ENCODE data around the gene EPHA10. TPM values are rescaled to one million over a fixed set of nuclear protein-coding genes. Genes with fewer than 3 reads are reported as not detected.
A peak's percentile ranks its signal among the peaks of the same experiment; 100 is the strongest.

The EPHA10 gene
- total and polyA plus RNA-seq, 4 donors, result 0.20 to 1.7 (median 0.26) TPM; not detected in 1

GRCh38 chr1:37671261-37671660 lies 93.7 kb downstream of the EPHA10 start:
- DNase-seq (no peak), ATAC-seq (ENCODE audit: insufficient read depth, low FRiP score) (no peak)
- Histone ChIP-seq H3K27ac (ENCODE audit: low read depth in 1 of 2, low read length in 1 of 2) (no peak overlapping the region), H3K9ac (ENCODE audit: insufficient read depth in 1 of 2, low read length in 2 of 2) (no peak overlapping the region), H3K4me1 (ENCODE audit: control insufficient read depth in 5 of 5, insufficient read depth in 5 of 5, low read length in 5 of 5) (peaks cover 0 to 3% (median 0%) of the 10 kb centered on the region in 5 donors), H3K27me3 (ENCODE audit: control insufficient read depth in 3 of 3, insufficient read depth in 3 of 3, low read length in 2 of 3) (peaks cover 0 to 21% (median 2%) of the 10 kb centered on the region in 3 donors), H3K4me3 (no peak overlapping the region), H3K36me3 (ENCODE audit: control insufficient read depth in 4 of 4, insufficient read depth in 4 of 4, low read length in 4 of 4) (no peaks in the 10 kb centered on the region), H3K9me3 (ENCODE audit: control insufficient read depth in 4 of 4, insufficient read depth in 3 of 4, low read length in 3 of 4) (peaks cover 0 to 2% (median 0%) of the 10 kb centered on the region in 4 donors)
- 72 to 85% methylated on average over 6 of the region's 6 CpGs for WGBS, 2 donors
- no peak for TF ChIP-seq CTCF (IDR thresholded peaks at IDR 0.05; ENCODE audit: control extremely low read depth, extremely low read depth)

- DNase-seq, result no peak
- WGBS, 2 donors, result 73 to 94% methylated on average over 2 of the region's 2 CpGs
Observed at GRCh38 chr1:37670133-37670532, 94.8 kb downstream of the EPHA10 start.

GRCh38 chr1:37667023-37667671 lies 97.8 kb downstream of the EPHA10 start:
- H3K27me3 ChIP-seq (ENCODE audit: control insufficient read depth in 3 of 3, insufficient read depth in 3 of 3, low read length in 2 of 3), result peaks cover 0 to 21% (median 2%) of the 10 kb centered on the region in 3 donors
- ATAC-seq (ENCODE audit: insufficient read depth, low FRiP score), result no peak
- H3K4me1 ChIP-seq (ENCODE audit: control insufficient read depth in 5 of 5, insufficient read depth in 5 of 5, low read length in 5 of 5), result no peaks in the 10 kb centered on the region
- no peak overlapping the region for H3K9ac ChIP-seq (ENCODE audit: insufficient read depth in 1 of 2, low read length in 2 of 2)
- no peaks in the 10 kb centered on the region for H3K36me3 ChIP-seq (ENCODE audit: control insufficient read depth in 4 of 4, insufficient read depth in 4 of 4, low read length in 4 of 4)
- DNase-seq, result peak in 1 of 3 donors; percentile 1
- H3K9me3 ChIP-seq (ENCODE audit: control insufficient read depth in 4 of 4, insufficient read depth in 3 of 4, low read length in 3 of 4), result peaks cover 0 to 4% (median 0%) of the 10 kb centered on the region in 4 donors
- 67 to 84% methylated on average over 17 of the region's 17 CpGs for WGBS, 2 donors
- H3K4me3 ChIP-seq, result no peak overlapping the region
- TF ChIP-seq CTCF (IDR thresholded peaks at IDR 0.05; ENCODE audit: control extremely low read depth, extremely low read depth), result no peak
- H3K27ac ChIP-seq (ENCODE audit: low read depth in 1 of 2, low read length in 1 of 2), result no peak overlapping the region

More at GRCh38 chr1:37670133-37670532, 94.8 kb downstream of the EPHA10 start:
- Histone ChIP-seq H3K9ac (ENCODE audit: insufficient read depth in 1 of 2, low read length in 2 of 2) (no peak overlapping the region), H3K27me3 (ENCODE audit: control insufficient read depth in 3 of 3, insufficient read depth in 3 of 3, low read length in 2 of 3) (peaks cover 0 to 21% (median 2%) of the 10 kb centered on the region in 3 donors), H3K4me1 (ENCODE audit: control insufficient read depth in 5 of 5, insufficient read depth in 5 of 5, low read length in 5 of 5) (no peaks in the 10 kb centered on the region), H3K9me3 (ENCODE audit: control insufficient read depth in 4 of 4, insufficient read depth in 3 of 4, low read length in 3 of 4) (peaks cover 0 to 4% (median 0%) of the 10 kb centered on the region in 4 donors), H3K36me3 (ENCODE audit: control insufficient read depth in 4 of 4, insufficient read depth in 4 of 4, low read length in 4 of 4) (no peaks in the 10 kb centered on the region), H3K4me3 (no peak overlapping the region), H3K27ac (ENCODE audit: low read depth in 1 of 2, low read length in 1 of 2) (no peak overlapping the region)
- no peak for TF ChIP-seq CTCF (IDR thresholded peaks at IDR 0.05; ENCODE audit: control extremely low read depth, extremely low read depth)
- ATAC-seq (ENCODE audit: insufficient read depth, low FRiP score), result no peak

Data from lung (tissue), 12 donors.